Measurements from ENCODE around the gene MRPL37.
A peak's percentile ranks its signal among the peaks of the same experiment; 100 is the strongest.
"Not testable (repeated sequence)": the region's sequence is repeated elsewhere in the genome, so short reads cannot be mapped to it uniquely, and the experiment has no call there.

MRPL37 gene

DNA sequence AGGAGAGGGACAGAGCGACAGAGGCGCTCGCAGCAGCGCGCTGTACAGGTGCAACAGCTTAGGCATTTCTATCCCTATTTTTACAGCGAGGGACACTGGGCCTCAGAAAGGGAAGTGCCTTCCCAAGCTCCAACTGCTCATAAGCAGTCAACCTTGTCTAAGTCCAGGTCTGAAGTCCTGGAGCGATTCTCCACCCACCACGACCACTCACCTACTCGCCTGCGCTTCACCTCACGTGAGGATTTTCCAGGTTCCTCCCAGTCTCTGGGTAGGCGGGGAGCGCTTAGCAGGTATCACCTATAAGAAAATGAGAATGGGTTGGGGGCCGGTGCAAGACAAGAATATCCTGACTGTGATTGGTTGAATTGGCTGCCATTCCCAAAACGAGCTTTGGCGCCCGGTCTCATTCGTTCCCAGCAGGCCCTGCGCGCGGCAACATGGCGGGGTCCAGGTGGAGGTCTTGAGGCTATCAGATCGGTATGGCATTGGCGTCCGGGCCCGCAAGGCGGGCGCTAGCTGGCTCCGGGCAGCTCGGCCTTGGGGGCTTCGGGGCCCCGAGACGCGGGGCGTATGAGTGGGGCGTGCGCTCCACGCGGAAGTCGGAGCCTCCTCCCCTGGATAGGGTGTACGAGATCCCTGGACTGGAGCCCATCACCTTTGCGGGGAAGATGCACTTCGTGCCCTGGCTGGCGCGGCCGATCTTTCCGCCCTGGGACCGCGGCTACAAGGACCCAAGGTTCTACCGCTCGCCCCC, at the start of gene MRPL37, which contains the start of gene CYB5RL:
MRPL37 (plus strand) TSS at position 403 of the 754 bp plus-strand sequence; CDS start at position 480, 77 bp downstream.
CYB5RL (minus strand) TSS at position 266 of the 754 bp plus-strand sequence. CDS start 4,414 bp downstream, outside the sequence.
- peak; percentile 83 to 84 for DNase-seq (ENCODE audit: low read depth in 2 of 2)

DNA sequence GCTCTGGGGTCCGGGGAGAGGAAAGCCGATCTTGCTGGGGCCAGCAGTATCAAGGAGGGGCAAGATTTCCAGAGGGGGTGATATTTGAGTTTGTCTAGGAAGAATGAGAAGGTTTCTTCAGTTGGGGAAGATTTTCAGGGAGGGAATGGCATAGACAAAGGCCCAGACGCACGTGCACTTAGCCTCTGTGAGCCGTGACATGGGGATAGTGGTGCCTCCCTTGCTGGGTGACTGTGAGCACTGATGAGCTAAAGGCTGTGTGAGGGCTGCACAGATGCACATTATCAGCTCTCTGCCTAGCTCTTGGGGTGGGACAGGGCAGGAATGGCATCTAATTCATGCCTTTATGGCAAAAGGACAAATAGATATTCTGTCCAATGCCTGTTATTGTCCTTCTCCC, 49.0 kb upstream of the MRPL37 start:
- no peak for DNase-seq (ENCODE audit: low read depth in 2 of 2)

GRCh38 chr1:54152696-54153095, 47.3 kb upstream of the MRPL37 start, which contains the start of gene CDCP2:
CDCP2 (minus strand) TSS chr1:54153000; CDS start chr1:54152922, 78 bp downstream.
- no peak for DNase-seq (ENCODE audit: low read depth in 2 of 2)

DNA sequence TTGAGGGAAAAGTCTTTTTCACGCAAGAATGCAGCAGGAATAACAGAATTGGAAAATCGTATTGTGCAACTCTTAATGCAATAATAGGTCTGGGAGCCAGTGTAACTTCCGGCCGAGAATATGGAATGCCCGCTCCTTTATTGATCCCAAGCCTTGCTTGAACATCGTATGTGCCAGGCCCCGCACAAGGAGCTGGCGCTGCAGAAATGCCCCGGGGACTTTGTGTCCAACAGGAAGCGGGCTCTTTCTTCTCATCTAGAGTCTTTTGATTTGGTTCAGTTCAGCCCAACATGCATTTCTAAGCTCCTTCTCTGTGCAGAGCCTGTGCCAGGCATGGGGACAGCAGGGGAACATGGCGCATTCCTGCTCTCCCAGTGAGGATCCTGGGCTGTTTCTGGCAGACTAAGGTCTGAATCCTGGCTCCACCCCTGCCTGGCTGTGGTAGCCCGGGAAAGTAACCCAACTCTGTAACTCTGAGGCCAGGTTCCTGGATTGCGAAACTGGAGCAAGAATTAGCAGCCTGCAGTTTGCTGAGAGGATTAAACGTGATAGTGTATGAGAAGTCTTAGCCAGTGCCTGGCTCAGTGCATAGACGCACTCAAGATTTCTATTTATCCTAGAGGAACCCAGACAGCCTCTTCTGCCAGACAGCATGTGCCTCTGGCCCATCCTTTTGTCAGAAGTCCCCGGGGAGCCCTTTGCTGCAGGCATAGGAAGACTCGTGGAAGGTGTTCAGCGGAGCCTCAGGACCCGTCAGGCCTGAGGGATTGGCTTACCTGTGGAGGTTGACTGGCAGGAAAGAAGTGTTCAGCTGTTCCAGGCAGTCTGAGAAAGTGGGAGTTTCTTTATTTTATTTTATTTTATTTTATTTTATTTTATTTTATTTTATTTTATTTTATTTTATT, 46.2 kb upstream of the MRPL37 start:
- DNase-seq (ENCODE audit: low read depth in 2 of 2), result no peak

DNA sequence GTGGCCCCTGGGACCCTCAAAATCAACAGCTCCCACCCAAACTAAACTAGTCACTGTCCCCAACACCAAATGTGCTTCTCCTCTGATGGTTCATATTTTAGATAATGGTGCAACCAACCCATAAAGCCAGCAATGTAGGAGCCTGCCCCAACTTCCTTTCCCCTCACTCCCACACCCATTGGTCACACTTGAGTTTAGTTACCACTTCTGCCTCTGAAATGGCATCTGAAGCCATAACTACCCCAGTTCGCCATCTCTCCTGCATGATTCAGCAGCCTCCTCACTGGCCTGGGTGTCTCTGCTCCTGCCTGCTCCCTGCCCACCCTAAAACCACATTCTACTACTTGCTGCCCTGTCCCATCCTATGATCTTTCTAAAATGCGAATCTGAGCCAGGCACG, 43.8 kb upstream of the MRPL37 start:
- no peak for DNase-seq (ENCODE audit: low read depth in 2 of 2)

GRCh38 chr1:54156986-54157385, 43.0 kb upstream of the MRPL37 start:
- no peak for DNase-seq (ENCODE audit: low read depth in 2 of 2)

DNA sequence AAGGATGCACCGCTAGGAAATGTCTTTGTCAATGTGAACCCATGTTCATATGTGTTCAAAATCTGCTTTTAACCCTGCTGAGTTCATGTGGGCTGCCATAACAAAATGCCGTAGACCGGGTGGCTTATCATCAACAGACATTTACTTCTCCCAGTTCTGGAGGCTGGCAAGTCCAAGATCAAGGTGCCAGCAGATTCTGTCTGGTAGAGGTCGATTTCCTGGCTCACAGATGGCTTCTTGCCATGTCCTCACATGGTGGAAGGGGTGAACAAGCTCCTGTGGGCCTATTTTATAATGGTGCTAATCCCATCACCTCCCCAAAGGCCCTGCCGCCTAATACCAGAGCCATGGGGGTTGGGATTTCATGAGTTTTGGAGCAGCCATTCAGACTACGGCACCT, 42.6 kb upstream of the MRPL37 start:
- DNase-seq (ENCODE audit: low read depth in 2 of 2), result no peak

- no peak for DNase-seq (ENCODE audit: low read depth in 2 of 2)
Observed at GRCh38 chr1:54158071-54158470, 41.9 kb upstream of the MRPL37 start.

DNA sequence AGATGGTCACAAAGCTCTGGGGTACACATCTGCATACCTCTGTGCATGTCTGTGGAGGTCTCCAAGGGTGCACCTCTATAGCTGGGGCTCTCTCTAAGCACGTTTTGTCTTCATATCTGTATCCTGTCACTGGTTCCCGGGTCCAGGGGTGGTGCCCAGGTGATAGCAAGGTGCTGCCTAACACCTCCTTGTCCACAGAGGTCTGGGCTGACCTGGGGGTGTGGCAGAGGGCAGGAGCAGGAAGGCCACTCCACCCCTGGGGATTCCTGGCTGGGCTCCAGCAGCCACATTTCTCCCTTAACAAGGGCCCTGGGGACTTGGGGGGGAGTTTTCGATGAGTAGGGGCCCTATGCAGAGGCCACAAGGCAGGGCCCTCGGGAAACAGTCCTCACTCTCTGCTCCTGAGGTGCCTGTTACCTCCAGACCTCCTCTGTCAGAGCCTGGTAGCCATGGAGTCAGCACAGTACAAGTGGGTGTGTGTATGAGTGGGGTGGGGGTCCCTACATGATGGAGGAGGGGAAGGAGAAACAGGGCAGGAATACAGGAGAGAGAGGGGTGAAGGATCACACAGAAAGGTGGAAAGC, 40.1 kb upstream of the MRPL37 start:
- DNase-seq (ENCODE audit: low read depth in 2 of 2), result no peak

DNA sequence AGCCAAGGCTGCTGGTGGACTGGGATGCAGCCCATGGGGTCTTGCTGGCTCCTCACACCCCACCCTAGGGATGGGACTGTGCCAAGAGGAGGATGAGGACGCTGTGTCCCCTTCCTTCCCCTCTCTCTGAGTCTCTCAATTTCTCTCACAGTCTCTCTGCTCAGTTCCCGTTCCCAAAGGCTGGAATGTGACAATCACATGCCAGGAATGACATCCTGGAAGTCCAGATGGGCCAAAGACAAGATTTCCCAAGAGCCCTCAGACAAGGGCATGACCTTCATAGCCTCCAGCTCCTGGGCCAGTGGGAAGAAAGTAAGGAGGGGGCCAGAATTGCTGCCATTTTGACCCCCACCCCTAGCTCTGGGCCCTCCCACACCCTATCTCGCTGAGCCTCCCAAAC, 39.6 kb upstream of the MRPL37 start:
- DNase-seq (ENCODE audit: low read depth in 2 of 2), result no peak

DNA sequence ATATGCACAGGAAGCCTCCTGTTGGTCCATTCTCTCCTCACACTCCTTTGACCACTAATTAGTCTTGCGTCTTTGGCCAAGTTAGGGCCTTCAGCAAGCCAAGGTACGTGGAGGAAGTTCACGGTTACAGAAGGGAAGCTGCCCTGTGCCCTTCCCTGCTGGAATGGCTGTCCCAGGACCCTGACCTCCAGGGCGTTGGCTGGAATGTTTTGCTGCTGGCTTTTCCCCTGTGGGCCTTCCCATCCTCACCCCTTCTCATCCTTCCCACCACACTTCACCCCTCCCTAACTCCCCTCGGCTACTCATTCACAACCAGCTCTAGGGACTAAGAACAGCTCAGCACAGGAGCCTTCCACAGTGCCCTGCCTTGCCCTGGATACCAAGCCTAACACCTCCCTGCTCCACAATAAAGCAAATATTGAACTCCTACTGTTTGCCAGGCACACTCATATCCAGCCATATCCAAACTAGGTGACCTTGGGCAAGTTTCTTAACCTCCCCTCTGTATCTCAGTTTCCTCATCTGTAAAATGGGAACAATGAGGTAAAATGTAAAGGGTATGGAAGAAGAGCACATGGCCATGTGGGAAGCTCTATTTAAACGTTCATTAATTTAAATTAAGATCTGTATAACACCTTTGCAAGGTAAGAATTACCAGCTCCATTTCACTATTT, 38.3 kb upstream of the MRPL37 start:
- DNase-seq (ENCODE audit: low read depth in 2 of 2), result no peak

- DNase-seq (ENCODE audit: low read depth in 2 of 2), result no peak
Observed at GRCh38 chr1:54163051-54163450, 36.9 kb upstream of the MRPL37 start.

GRCh38 chr1:54163573-54163972, 36.4 kb upstream of the MRPL37 start:
- no peak for DNase-seq (ENCODE audit: low read depth in 2 of 2)

GRCh38 chr1:54165146-54165545, 34.8 kb upstream of the MRPL37 start:
- DNase-seq (ENCODE audit: low read depth in 2 of 2), result no peak

- DNase-seq (ENCODE audit: low read depth in 2 of 2), result not testable (repeated sequence)
Observed at GRCh38 chr1:54166357-54166756, 33.6 kb upstream of the MRPL37 start.

DNA sequence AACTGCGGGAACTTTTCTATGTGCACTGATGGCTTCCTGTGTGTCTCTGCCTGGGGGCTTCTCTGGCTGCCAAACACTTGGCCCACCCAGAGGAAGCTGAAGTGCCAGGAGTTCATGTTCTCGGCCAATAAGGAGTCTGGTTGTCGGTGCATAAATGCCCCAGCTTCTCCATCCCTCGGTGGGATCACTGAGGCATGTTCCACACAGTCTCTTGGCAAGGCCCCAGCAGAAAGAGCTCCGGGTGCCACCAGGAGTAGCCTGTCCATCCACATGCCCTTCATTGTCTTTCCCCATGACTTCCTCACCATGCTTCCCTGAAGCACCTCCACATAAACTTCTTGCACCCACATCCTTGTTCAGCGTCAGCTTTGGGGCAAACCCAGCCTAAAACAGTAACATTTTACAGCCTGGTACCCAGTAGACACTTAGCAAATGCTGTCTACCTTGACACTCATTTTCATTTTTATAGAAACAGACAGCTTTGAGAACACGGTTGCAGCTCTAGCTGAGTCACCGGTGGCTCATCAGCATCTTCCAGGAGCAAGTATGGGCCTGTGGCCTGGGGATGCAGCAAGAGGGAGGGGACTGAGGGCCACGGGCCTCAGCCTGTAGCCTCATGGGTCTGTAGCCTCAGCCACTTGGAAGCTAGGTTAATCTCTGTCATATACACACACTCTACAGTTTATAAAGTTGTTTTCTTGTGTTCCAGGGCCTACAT, 32.4 kb upstream of the MRPL37 start:
- no peak for DNase-seq (ENCODE audit: low read depth in 2 of 2)

DNA sequence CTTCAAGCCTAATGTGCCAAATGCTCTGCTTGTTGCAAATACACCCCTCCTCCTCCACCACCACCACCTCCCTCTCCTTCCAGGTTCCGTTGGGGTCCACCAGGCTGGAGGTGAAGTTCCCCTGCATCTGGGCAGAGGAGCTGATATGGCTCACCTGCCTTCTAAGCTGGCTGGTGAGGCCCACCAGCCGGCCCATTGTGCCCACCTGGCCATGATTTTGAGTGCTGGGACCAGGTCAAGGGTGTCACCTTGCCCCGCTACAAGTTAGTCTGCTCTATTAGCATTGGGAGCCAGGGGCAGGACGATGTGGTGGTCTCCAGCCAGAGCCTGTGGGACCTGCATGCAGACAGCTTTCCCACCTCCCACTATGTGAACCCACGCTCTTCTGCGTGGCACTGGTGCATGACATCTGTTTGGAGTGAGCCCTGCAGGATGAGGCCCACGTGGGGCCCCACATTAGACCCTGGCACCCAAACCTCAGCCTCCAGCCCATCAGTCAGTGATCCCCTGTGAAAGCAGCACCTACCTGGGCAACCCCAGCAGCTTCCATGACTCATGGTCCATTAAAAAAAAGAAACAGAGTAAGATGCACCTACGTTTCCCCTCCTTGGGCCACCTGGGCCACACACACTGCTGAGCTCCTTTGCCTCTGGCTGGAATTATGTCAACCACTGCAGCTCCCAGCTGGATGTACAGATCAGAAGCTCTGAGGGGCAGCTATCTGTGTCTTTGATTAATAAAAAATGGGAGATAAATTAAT, 31.6 kb upstream of the MRPL37 start:
- DNase-seq (ENCODE audit: low read depth in 2 of 2), result no peak

- no peak for DNase-seq (ENCODE audit: low read depth in 2 of 2)
Observed at GRCh38 chr1:54169068-54169467, 30.9 kb upstream of the MRPL37 start.

DNA sequence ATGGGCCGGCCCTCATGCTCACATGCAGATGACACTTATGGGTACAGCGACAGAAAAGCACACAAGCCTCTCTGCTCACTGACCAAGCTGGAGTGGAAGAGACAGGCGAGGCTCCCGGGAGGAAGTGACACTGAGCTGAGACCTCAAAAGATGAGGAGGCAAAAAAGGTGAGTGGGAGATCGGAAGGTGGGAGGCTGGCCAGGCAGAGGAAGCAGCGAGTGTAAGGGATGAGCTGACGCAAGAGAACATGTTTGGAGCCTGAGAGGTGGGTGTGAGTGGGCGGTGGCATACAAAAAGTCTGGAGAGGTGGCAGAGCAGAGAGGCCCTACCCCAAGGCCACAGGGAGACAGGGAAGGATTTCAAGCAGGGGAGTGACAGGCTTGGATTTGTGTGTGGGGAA, 29.0 kb upstream of the MRPL37 start:
- DNase-seq (ENCODE audit: low read depth in 2 of 2), result no peak

- DNase-seq (ENCODE audit: low read depth in 2 of 2), result no peak
Observed at GRCh38 chr1:54171606-54172005, 28.4 kb upstream of the MRPL37 start.
